Left ventricle myocardium inferior (tissue), 1 donor: Measurements from ENCODE around the gene TMEM132D. TPM values are rescaled to one million over a fixed set of nuclear protein-coding genes. Genes with fewer than 3 reads are reported as not detected.

Experiments
- DNase-seq: peaks from one replicate; pipeline ENCODE4 v3.0.0-alpha.2; 2020
- H3K27ac ChIP-seq: fragments of 200-600 bp; replicated peaks from 2 replicates; pipeline ENCODE4 v1.8.0; 2021
- H3K27me3 ChIP-seq: fragments of 200-600 bp; 2 replicates; pipeline ENCODE4 v1.8.0; 2021; ENCODE audit warnings: low read depth
- H3K36me3 ChIP-seq: fragments of 200-600 bp; 2 replicates; pipeline ENCODE4 v1.8.0; 2021
- H3K4me1 ChIP-seq: fragments of 200-600 bp; 2 replicates; pipeline ENCODE4 v1.8.0; 2021
- H3K4me3 ChIP-seq: fragments of 200-600 bp; 2 replicates; pipeline ENCODE4 v1.8.0; 2021; ENCODE audit warnings: mild to moderate bottlenecking, moderate library complexity
- H3K9me3 ChIP-seq: fragments of 200-600 bp; replicated peaks from 2 replicates; pipeline ENCODE4 v1.8.0; 2021
- intact Hi-C: fragments of 100-400 bp; cut with micrococcal nuclease; formaldehyde crosslinking; loops from one replicate; pipeline ENCODE4 v1.11.0; 2022
- total RNA-seq: library from RNA; stranded (reverse); fragmentation: NEBNext Ultra II Directional; extraction: Animal tissue kit (Norgen Biotek cat#: 25700); gene quantifications from one replicate; pipeline ENCODE4 v1.2.1, GENCODE V29; 2021
- TF ChIP-seq, protein P1 (sequence below): fragments of 200-600 bp; IDR thresholded peaks from 2 replicates; pipeline ENCODE4 v1.8.0; 2021; ENCODE audit warnings: antibody characterized with exemption, mild to moderate bottlenecking, borderline replicate concordance
- donor health status: DM: no; HTN: yes; CAD: no; lungs with severe emphysema.

Gene TMEM132D
- total RNA-seq, 1 donor from 2014 or later: not detected

DNA sequence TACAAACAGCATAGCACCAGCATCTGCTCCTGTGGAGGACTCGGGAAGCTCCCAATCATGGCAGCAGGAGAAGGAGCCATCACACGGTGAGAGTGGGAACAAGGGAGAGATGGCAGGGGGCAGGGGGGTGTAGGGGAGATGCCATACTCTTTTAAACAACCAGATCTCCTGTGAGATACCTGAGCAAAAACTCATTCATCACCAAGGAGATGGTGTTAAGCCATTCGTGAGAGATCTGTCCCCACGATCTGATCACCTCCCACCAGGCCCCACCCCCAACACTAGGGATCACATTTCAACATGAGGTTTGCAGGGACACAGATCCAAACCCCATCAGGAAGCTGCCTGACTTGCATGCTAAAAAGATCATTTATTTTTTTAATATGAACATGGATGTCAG lies 499.3 kb downstream of the TMEM132D start:
- Histone ChIP-seq H3K4me1 (no peaks in the 10 kb centered on the region), H3K9me3 (peaks cover 6% of the 10 kb centered on the region), H3K36me3 (no peaks in the 10 kb centered on the region), H3K4me3 (no peak overlapping the region), H3K27ac (no peak overlapping the region), H3K27me3 (no peaks in the 10 kb centered on the region)
- TF ChIP-seq, protein P1, sequence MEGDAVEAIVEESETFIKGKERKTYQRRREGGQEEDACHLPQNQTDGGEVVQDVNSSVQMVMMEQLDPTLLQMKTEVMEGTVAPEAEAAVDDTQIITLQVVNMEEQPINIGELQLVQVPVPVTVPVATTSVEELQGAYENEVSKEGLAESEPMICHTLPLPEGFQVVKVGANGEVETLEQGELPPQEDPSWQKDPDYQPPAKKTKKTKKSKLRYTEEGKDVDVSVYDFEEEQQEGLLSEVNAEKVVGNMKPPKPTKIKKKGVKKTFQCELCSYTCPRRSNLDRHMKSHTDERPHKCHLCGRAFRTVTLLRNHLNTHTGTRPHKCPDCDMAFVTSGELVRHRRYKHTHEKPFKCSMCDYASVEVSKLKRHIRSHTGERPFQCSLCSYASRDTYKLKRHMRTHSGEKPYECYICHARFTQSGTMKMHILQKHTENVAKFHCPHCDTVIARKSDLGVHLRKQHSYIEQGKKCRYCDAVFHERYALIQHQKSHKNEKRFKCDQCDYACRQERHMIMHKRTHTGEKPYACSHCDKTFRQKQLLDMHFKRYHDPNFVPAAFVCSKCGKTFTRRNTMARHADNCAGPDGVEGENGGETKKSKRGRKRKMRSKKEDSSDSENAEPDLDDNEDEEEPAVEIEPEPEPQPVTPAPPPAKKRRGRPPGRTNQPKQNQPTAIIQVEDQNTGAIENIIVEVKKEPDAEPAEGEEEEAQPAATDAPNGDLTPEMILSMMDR: no peak
- intact Hi-C loops: no loop called here
- no peak for DNase-seq

DNA sequence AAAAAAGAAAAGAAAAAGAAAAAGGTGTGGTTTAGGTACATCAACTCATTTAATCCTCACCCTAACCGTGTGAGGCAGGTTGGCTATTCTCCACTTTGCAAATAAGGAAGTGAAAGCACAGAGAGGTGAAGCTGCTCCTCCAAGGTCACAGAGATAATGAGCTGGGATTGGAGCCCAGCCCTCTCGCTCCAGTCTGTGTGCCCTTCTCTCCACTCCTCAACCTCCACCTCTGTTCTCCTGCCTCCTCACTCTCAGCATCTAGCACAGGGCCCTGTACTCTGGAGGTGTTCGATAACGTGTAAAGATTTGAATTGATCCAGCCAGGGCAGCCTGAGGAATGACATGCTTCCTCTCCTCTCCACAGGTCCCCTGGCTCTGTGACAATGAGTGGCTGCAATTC lies 502.3 kb downstream of the TMEM132D start:
- Histone ChIP-seq H3K27ac (no peak overlapping the region), H3K9me3 (peaks cover 26% of the 10 kb centered on the region)
- intact Hi-C loops: no loop called here

DNA sequence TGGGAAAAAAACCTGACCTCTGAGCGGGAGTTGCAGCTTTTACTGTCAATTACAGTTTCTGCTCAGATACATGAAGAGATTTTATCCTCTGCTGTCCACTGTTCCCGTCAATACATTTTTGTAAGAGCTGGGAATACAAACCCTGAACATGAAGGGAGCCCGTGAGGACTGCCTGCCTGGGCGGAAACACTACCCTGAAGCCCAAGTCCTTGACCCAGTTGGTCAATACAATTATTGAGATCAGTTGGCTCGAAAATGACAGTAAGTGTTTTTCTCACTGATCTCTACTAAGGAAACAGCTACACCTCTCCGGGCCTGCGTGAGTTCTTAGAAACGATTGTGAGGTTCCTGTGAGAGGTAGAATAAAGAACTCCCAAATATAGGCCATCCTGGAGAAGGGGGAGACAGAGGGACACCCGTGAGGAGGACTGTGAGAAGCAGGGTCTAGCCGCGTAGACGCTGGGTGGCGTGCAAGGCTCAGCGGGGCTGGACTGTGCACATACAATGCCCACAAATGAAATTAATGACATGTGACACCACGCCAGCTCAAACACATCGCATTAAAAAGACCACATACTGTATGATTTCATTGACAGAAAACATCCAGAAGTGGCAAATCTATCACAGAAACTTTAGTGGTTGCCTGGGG lies 509.5 kb downstream of the TMEM132D start:
- no peak for DNase-seq
- intact Hi-C loops: no loop called here

More for the DNA sequence above, 502.3 kb downstream of the TMEM132D start:
- H3K36me3 ChIP-seq: no peaks in the 10 kb centered on the region
- TF ChIP-seq, protein P1: no peak
- no peaks in the 10 kb centered on the region for H3K27me3 ChIP-seq
- H3K4me1 ChIP-seq: no peaks in the 10 kb centered on the region
- no peak overlapping the region for H3K4me3 ChIP-seq
- no peak for DNase-seq

GRCh38 chr12:129393357-129393937 lies 510.4 kb downstream of the TMEM132D start:
- Histone ChIP-seq H3K36me3 (no peaks in the 10 kb centered on the region), H3K9me3 (peaks cover 24% of the 10 kb centered on the region), H3K4me3 (no peak overlapping the region), H3K27ac (no peak overlapping the region), H3K27me3 (no peaks in the 10 kb centered on the region), H3K4me1 (no peaks in the 10 kb centered on the region)
- intact Hi-C loops: no loop called here
- DNase-seq: no peak
- TF ChIP-seq, protein P1: no peak

More for the DNA sequence above, 509.5 kb downstream of the TMEM132D start:
- TF ChIP-seq, protein P1: no peak
- H3K4me3 ChIP-seq: no peak overlapping the region
- H3K4me1 ChIP-seq: no peaks in the 10 kb centered on the region
- H3K36me3 ChIP-seq: no peaks in the 10 kb centered on the region
- H3K27me3 ChIP-seq: no peaks in the 10 kb centered on the region
- H3K27ac ChIP-seq: no peak overlapping the region
- peaks cover 23% of the 10 kb centered on the region for H3K9me3 ChIP-seq

DNA sequence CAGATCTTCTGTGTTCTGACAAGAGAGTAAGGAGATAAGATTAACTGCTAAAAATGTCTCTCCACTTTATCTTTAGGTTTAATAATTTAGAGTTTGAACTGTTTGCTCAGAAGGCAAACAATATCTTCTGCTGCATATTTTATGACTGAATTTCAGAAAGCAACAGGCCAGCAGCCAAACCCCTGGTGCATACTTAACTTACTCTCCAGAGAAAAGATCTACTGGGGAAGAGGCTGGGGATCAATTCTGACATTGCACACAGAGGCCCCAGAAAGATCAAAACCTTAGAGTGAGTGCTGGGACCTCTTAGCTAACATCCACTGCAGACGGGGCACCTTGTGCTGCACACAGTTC lies 518.2 kb downstream of the TMEM132D start:
- H3K27ac ChIP-seq: no peak overlapping the region
- TF ChIP-seq, protein P1: no peak
- peaks cover 6% of the 10 kb centered on the region for H3K27me3 ChIP-seq
- intact Hi-C loops: no loop called here
- no peak for DNase-seq
- H3K9me3 ChIP-seq: peaks cover 3% of the 10 kb centered on the region
- H3K4me3 ChIP-seq: no peak overlapping the region
- H3K36me3 ChIP-seq: no peaks in the 10 kb centered on the region
- H3K4me1 ChIP-seq: no peaks in the 10 kb centered on the region
